K562 (cell line): Measurements from ENCODE around the gene TRIM69. TPM values are rescaled to one million over a fixed set of nuclear protein-coding genes. Genes with fewer than 3 reads are reported as not detected.

ENCODE experiments used
- ARNT ChIP-seq, 2 experiments: fragments of 450-650 bp; IDR thresholded peaks; 2 replicates each; pipeline ENCODE4 v1.6.1; 2016; ENCODE audit warnings: mild to moderate bottlenecking in 1 of 2
- BRD4 ChIP-seq: fragments of 200-600 bp; sonication (generic); IDR thresholded peaks from 2 replicates; pipeline ENCODE4 v1.6.1; 2017; ENCODE audit warnings: inconsistent platforms
- DIDO1 ChIP-seq: fragments of 450-650 bp; IDR thresholded peaks from 2 replicates; pipeline ENCODE4 v1.6.1; 2016; ENCODE audit warnings: low read depth, missing biosample characterization, missing genetic modification characterization
- EP300 ChIP-seq: IDR thresholded peaks from 2 replicates; pipeline ENCODE4 v1.6.1; 2012; ENCODE audit warnings: low read length, improper control_type of control experiment
- FOXA1 ChIP-seq: fragments of 450-650 bp; IDR thresholded peaks from 2 replicates; pipeline ENCODE4 v1.6.1; 2016; ENCODE audit warnings: mild to moderate bottlenecking, borderline replicate concordance
- FOXA3 ChIP-seq, 2 experiments: fragments of 450-650 bp in 1 of 2; sonication (generic) in 1 of 2; formaldehyde crosslinking; IDR thresholded peaks in 1 of 2; conservative IDR thresholded peaks in 1 of 2; 2 replicates each; pipeline versions ENCODE4 v1.4.0 to v1.8.0; 2020 to 2022; ENCODE audit warnings: mild to moderate bottlenecking in 2 of 2, missing genetic modification reagents in 1 of 2
- KAT2B ChIP-seq: IDR thresholded peaks from one replicate; pipeline ENCODE4 v1.6.1; 2012; ENCODE audit warnings: low read depth, mild to moderate bottlenecking, control low read depth, inconsistent platforms, low read length, moderate library complexity
- NCOA4 ChIP-seq: fragments of 450-650 bp; IDR thresholded peaks from 2 replicates; pipeline ENCODE4 v1.6.1; 2018; ENCODE audit warnings: mild to moderate bottlenecking; ENCODE audit not compliant: partially characterized antibody
- NUFIP1 ChIP-seq: fragments of 450-650 bp; IDR thresholded peaks from 2 replicates; pipeline ENCODE4 v1.6.1; 2018; ENCODE audit not compliant: partially characterized antibody
- POLR2H ChIP-seq: IDR thresholded peaks from 2 replicates; pipeline ENCODE4 v1.6.1; 2016; ENCODE audit warnings: missing genetic modification characterization, low read depth, mild to moderate bottlenecking, control low read depth, missing compliant biosample characterization, moderate library complexity
- TAF9B ChIP-seq: fragments of 450-650 bp; IDR thresholded peaks from 2 replicates; pipeline ENCODE4 v1.6.1; 2018; ENCODE audit warnings: mild to moderate bottlenecking; ENCODE audit not compliant: partially characterized antibody
- TOE1 ChIP-seq, 2 experiments: fragments of 450-650 bp in 1 of 2; sonication (generic) in 1 of 2; formaldehyde crosslinking in 1 of 2; IDR thresholded peaks; 2 replicates each; pipeline versions ENCODE4 v1.7.1 to v1.8.0; 2016 to 2022; ENCODE audit warnings: borderline replicate concordance in 2 of 2, mild to moderate bottlenecking in 2 of 2, antibody characterized with exemption in 1 of 2, inconsistent platforms in 1 of 2, low read depth in 1 of 2, missing genetic modification reagents in 1 of 2, moderate library complexity in 1 of 2
- ZKSCAN1 ChIP-seq: fragments of 150-350 bp; IDR thresholded peaks from 2 replicates; pipeline ENCODE4 v1.6.1; 2016; ENCODE audit warnings: low read depth, low read length
- ZNF133 ChIP-seq: fragments of 250-450 bp; sonication (Bioruptor Pico); IDR thresholded peaks from 2 replicates; pipeline ENCODE4 v1.4.0; 2020; ENCODE audit warnings: mild to moderate bottlenecking
- ZNF175 ChIP-seq: fragments of 200-800 bp; sonication (Bioruptor generic); IDR thresholded peaks from 2 replicates; pipeline ENCODE4 v1.6.1; 2016; ENCODE audit warnings: low read depth, mild to moderate bottlenecking, missing genetic modification characterization, missing compliant biosample characterization
- polyA plus RNA-seq, 8 experiments: library from polyadenylated mRNA; depleted of rRNA in 4 of 8; stranded (reverse) in 5 of 8; unstranded in 3 of 8; fragments of >200 nt; fragmentation: Nextera tagmentation in 2 of 8; fragmentation: Illumina TruSeq in 1 of 8; extraction: Ambion mirVana in 2 of 8; extraction: Trizol in 1 of 8; gene quantifications; 2 replicates each; pipeline versions ENCODE4 v1.2.1 to v1.2.3, GENCODE V29; 2011 to 2014; ENCODE audit warnings: inconsistent platforms in 1 of 8, missing spikeins in 1 of 8
- total RNA-seq, 7 experiments: library from RNA; depleted of rRNA in 6 of 7; stranded (reverse); fragments of >200 nt in 6 of 7; fragmentation: Illumina TruSeq in 2 of 7; extraction: Trizol in 2 of 7; gene quantifications; 2 replicates each; pipeline versions ENCODE4 v1.2.1 to v1.2.3, GENCODE V29; 2011 to 2021; ENCODE audit warnings: low replicate concordance in 1 of 7
- TF ChIP-seq, protein P1 (sequence below), 2 experiments: fragments of 450-650 bp in 1 of 2; sonication (generic) in 1 of 2; formaldehyde crosslinking in 1 of 2; IDR thresholded peaks in 1 of 2; conservative IDR thresholded peaks in 1 of 2; 2 replicates each; pipeline versions ENCODE4 v1.6.1 to v1.8.1; 2016 to 2023; ENCODE audit warnings: mild to moderate bottlenecking in 2 of 2, moderate library complexity in 2 of 2, inconsistent platforms in 1 of 2, missing genetic modification reagents in 1 of 2
- TF ChIP-seq, protein P2 (sequence below): sonication (generic); formaldehyde crosslinking; IDR thresholded peaks from 2 replicates; pipeline ENCODE4 v1.8.0; 2023; ENCODE audit warnings: mild to moderate bottlenecking, missing genetic modification reagents
- TF ChIP-seq, protein P3 (sequence below): fragments of 250-450 bp; sonication (Bioruptor Pico); IDR thresholded peaks from 2 replicates; pipeline ENCODE4 v1.8.0; 2022; ENCODE audit warnings: moderate library complexity, mild to moderate bottlenecking, inconsistent platforms
- TF ChIP-seq, protein P4 (sequence below): IDR thresholded peaks from 2 replicates; pipeline ENCODE4 v1.6.1; 2012; ENCODE audit warnings: low read depth, low read length, improper control_type of control experiment, borderline replicate concordance

The TRIM69 gene
- total and polyA plus RNA-seq, 9 of the 15 experiments (the other 6 are each of a cell fraction or from before 2014, with no cell fraction given): 1.0 to 4.3 (median 2.3) TPM

DNA sequence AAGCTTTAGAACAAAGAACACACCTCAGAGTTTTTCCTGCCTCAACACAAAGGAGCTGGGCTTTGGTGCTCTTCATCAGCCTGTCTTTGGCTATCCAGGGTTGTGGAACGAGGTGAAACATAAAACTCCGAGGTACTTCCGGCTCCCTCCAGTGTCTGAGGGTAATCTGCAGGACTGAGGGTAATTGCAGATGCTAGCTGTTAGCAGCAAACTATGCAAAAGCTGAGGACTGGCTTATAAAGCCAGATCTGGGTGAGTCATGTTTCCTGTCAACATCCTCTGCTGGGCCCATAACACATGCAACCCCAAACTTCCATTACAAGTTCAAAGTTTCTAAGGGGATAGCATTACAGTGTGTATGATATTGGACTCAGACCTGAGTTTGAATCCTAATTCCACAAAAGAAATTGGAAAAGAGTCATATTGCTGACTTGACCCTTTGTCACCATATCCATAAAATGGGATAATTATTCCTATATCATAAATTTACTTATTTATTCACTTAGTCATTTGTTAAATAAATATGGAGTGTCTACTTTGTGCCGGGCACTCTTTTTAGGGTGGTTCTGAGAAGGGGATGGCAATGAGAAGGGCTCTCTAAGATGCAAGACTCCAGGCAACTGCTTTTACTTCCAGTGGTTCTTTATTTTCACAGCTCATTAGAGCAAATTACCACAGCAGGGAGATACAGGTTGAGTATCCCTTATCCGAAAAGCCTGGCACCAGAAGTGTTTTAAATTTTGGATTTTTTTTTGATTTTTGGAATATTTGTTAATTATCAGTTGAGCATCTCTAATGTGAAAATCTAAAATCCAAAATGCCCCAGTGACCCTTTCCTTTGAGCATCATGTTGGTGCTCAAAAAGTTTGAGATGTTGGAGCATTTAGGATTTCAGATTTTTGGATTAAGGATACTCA is 9.5 kb upstream of the TRIM69 start (continued):
- no peak for TF ChIP-seq DIDO1 (tag)
- TF ChIP-seq TOE1 (IDR thresholded peaks at IDR 0.05; ENCODE audit: borderline replicate concordance): no peak
- no peak for TF ChIP-seq TOE1 (CRISPR knock-in tag; IDR thresholded peaks at IDR 0.05; ENCODE audit: borderline replicate concordance, low read depth)
- TF ChIP-seq ZNF175 (CRISPR knock-in tag): peak; percentile 73
- TF ChIP-seq, protein P1, sequence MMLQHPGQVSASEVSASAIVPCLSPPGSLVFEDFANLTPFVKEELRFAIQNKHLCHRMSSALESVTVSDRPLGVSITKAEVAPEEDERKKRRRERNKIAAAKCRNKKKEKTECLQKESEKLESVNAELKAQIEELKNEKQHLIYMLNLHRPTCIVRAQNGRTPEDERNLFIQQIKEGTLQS (IDR thresholded peaks at IDR 0.05): peak; percentile 97
- TF ChIP-seq, protein P1 (CRISPR knock-in tag; conservative IDR thresholded peaks at IDR 0.05): peak; percentile 24; the same call in 1 of the 2 replicates
- TF ChIP-seq EP300: peak; percentile 70
- TF ChIP-seq TAF9B: peak; percentile 64
- no peak for TF ChIP-seq NUFIP1
- no peak for TF ChIP-seq FOXA1
- no peak for TF ChIP-seq KAT2B
- TF ChIP-seq, protein P2, sequence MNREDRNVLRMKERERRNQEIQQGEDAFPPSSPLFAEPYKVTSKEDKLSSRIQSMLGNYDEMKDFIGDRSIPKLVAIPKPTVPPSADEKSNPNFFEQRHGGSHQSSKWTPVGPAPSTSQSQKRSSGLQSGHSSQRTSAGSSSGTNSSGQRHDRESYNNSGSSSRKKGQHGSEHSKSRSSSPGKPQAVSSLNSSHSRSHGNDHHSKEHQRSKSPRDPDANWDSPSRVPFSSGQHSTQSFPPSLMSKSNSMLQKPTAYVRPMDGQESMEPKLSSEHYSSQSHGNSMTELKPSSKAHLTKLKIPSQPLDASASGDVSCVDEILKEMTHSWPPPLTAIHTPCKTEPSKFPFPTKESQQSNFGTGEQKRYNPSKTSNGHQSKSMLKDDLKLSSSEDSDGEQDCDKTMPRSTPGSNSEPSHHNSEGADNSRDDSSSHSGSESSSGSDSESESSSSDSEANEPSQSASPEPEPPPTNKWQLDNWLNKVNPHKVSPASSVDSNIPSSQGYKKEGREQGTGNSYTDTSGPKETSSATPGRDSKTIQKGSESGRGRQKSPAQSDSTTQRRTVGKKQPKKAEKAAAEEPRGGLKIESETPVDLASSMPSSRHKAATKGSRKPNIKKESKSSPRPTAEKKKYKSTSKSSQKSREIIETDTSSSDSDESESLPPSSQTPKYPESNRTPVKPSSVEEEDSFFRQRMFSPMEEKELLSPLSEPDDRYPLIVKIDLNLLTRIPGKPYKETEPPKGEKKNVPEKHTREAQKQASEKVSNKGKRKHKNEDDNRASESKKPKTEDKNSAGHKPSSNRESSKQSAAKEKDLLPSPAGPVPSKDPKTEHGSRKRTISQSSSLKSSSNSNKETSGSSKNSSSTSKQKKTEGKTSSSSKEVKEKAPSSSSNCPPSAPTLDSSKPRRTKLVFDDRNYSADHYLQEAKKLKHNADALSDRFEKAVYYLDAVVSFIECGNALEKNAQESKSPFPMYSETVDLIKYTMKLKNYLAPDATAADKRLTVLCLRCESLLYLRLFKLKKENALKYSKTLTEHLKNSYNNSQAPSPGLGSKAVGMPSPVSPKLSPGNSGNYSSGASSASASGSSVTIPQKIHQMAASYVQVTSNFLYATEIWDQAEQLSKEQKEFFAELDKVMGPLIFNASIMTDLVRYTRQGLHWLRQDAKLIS (CRISPR knock-in tag): peak; percentile 29; the same call in 1 of the 2 replicates
- no peak for TF ChIP-seq BRD4
- no peak for TF ChIP-seq ZNF133 (CRISPR knock-in tag)
- TF ChIP-seq NCOA4: no peak
- no peak for TF ChIP-seq ZKSCAN1
- TF ChIP-seq, protein P3, sequence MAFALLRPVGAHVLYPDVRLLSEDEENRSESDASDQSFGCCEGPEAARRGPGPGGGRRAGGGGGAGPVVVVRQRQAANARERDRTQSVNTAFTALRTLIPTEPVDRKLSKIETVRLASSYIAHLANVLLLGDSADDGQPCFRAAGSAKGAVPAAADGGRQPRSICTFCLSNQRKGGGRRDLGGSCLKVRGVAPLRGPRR (CRISPR knock-in tag): no peak
- TF ChIP-seq FOXA3 (CRISPR knock-in tag; conservative IDR thresholded peaks at IDR 0.05 in 1 of 2, IDR thresholded peaks at IDR 0.05 in 1 of 2): peak in 1 of 2 experiments; percentile 57; a peak in 2 of 4 replicates
- TF ChIP-seq, protein P4, sequence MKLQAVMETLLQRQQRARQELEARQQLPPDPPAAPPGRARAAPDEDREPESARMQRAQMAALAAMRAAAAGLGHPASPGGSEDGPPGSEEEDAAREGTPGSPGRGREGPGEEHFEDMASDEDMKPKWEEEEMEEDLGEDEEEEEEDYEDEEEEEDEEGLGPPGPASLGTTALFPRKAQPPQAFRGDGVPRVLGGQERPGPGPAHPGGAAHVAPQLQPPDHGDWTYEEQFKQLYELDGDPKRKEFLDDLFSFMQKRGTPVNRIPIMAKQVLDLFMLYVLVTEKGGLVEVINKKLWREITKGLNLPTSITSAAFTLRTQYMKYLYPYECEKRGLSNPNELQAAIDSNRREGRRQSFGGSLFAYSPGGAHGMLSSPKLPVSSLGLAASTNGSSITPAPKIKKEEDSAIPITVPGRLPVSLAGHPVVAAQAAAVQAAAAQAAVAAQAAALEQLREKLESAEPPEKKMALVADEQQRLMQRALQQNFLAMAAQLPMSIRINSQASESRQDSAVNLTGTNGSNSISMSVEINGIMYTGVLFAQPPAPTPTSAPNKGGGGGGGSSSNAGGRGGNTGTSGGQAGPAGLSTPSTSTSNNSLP: peak; percentile 88; the same call in 1 of the 2 replicates
- TF ChIP-seq POLR2H (tag): peak; percentile 96
- peak in 1 of 2 experiments; percentile 57; a peak in 1 of 4 replicates for TF ChIP-seq ARNT (IDR thresholded peaks at IDR 0.05)
